Dedifferentiated amniotic fluid mesenchymal stem cell (primary cell): ENCODE results near the gene ECEL1.

Source experiments
- DNase-seq: peaks from one replicate; pipeline ENCODE4 v3.0.0-alpha.2; 2016; ENCODE audit errors: extremely low spot score

Gene ECEL1

GRCh38 chr2:232522623-232523401, 35.2 kb upstream of the ECEL1 start:
- no peak for DNase-seq

- no peak for DNase-seq
These were observed 34.5 kb upstream of the ECEL1 start for GRCh38 chr2:232521959-232522622.

GRCh38 chr2:232521098-232521497, 33.5 kb upstream of the ECEL1 start:
- DNase-seq = no peak

GRCh38 chr2:232520489-232520888, 32.9 kb upstream of the ECEL1 start:
- no peak for DNase-seq

- no peak for DNase-seq
These were observed 32.2 kb upstream of the ECEL1 start, which contains the start of gene PRSS56 for GRCh38 chr2:232519581-232520438. Gene PRSS56 (plus strand): TSS chr2:232520388. CDS start chr2:232520599, 211 bp downstream.

- no peak for DNase-seq
These were observed 31.2 kb upstream of the ECEL1 start for GRCh38 chr2:232518844-232519243.

- DNase-seq = no peak
These were observed 28.9 kb upstream of the ECEL1 start for GRCh38 chr2:232516551-232516950.

- no peak for DNase-seq
These were observed 28.0 kb upstream of the ECEL1 start for GRCh38 chr2:232515639-232516038.

GRCh38 chr2:232513353-232513752, 25.7 kb upstream of the ECEL1 start:
- no peak for DNase-seq

- DNase-seq = no peak
These were observed 25.0 kb upstream of the ECEL1 start for GRCh38 chr2:232512602-232513001.

GRCh38 chr2:232511336-232511890, 23.8 kb upstream of the ECEL1 start:
- no peak for DNase-seq

- no peak for DNase-seq
These were observed 20.6 kb upstream of the ECEL1 start for GRCh38 chr2:232508251-232508650.

- DNase-seq = no peak
These were observed 19.1 kb upstream of the ECEL1 start for GRCh38 chr2:232506709-232507108.

- DNase-seq = no peak
These were observed 18.2 kb upstream of the ECEL1 start for GRCh38 chr2:232505856-232506255.

- DNase-seq = no peak
These were observed 16.8 kb upstream of the ECEL1 start for GRCh38 chr2:232504438-232504837.

GRCh38 chr2:232503809-232504323, 16.2 kb upstream of the ECEL1 start:
- no peak for DNase-seq

GRCh38 chr2:232502911-232503808, 15.5 kb upstream of the ECEL1 start:
- no peak for DNase-seq

GRCh38 chr2:232502511-232502910, 14.9 kb upstream of the ECEL1 start:
- DNase-seq = no peak

GRCh38 chr2:232501794-232502390, 14.3 kb upstream of the ECEL1 start:
- no peak for DNase-seq

- DNase-seq = no peak
These were observed 13.7 kb upstream of the ECEL1 start for GRCh38 chr2:232501331-232501771.
